HG03378 (cell line): ENCODE results near the gene CACNB3.

ENCODE experiments used
- ATAC-seq: cut with Tn5 transposase; IDR thresholded peaks from one replicate; pipeline ENCODE4 v1.9.1; 2021; ENCODE audit warnings: mild to moderate bottlenecking, moderate library complexity; ENCODE audit not compliant: unreplicated experiment

CACNB3 gene

GRCh38 chr12:48817873-48818830 is at the start of gene CACNB3:
TSS of gene CACNB3 (plus strand) at chr12:48818496. CDS start at chr12:48818930, 434 bp downstream.
- ATAC-seq: no peak

GRCh38 chr12:48768736-48769135 is 49.6 kb upstream of the CACNB3 start:
- ATAC-seq: no peak

- no peak for ATAC-seq
Measured at GRCh38 chr12:48770756-48771155, 47.5 kb upstream of the CACNB3 start.

- no peak for ATAC-seq
Measured at GRCh38 chr12:48771588-48772112, 46.6 kb upstream of the CACNB3 start.

- ATAC-seq: no peak
Measured at GRCh38 chr12:48773686-48774085, 44.6 kb upstream of the CACNB3 start.

GRCh38 chr12:48774516-48774915 is 43.8 kb upstream of the CACNB3 start:
- no peak for ATAC-seq

GRCh38 chr12:48775299-48775698 is 43.0 kb upstream of the CACNB3 start:
- ATAC-seq: no peak

GRCh38 chr12:48775991-48776649 is 42.2 kb upstream of the CACNB3 start:
- no peak for ATAC-seq

GRCh38 chr12:48776956-48777355 is 41.3 kb upstream of the CACNB3 start:
- no peak for ATAC-seq

GRCh38 chr12:48777501-48778400 is 40.5 kb upstream of the CACNB3 start:
- no peak for ATAC-seq

GRCh38 chr12:48779869-48780268 is 38.4 kb upstream of the CACNB3 start:
- no peak for ATAC-seq

- no peak for ATAC-seq
Measured at GRCh38 chr12:48780381-48781025, 37.8 kb upstream of the CACNB3 start.

GRCh38 chr12:48781750-48782456 is 36.4 kb upstream of the CACNB3 start:
- ATAC-seq: no peak

- ATAC-seq: no peak
Measured at GRCh38 chr12:48782457-48783395, 35.6 kb upstream of the CACNB3 start.

- ATAC-seq: no peak
Measured at GRCh38 chr12:48783432-48783831, 34.9 kb upstream of the CACNB3 start.

GRCh38 chr12:48786591-48787544 is 31.4 kb upstream of the CACNB3 start:
- no peak for ATAC-seq

GRCh38 chr12:48787791-48788523 is 30.3 kb upstream of the CACNB3 start:
- no peak for ATAC-seq
